ENCODE measurements around the gene TPX2.

TPX2 gene

GRCh38 chr20:31698803-31699718, 40.0 kb upstream of the TPX2 start (continued):
- no peak for TF ChIP-seq ZBTB6 (tag by site-specific recombination; IDR thresholded peaks at IDR 0.05)
- no peak for TF ChIP-seq ZNF488 (tag by site-specific recombination; IDR thresholded peaks at IDR 0.05)
- TF ChIP-seq ZNF629 (tag by site-specific recombination; IDR thresholded peaks at IDR 0.05) = peak; percentile 82
- TF ChIP-seq CTCF (tag by site-specific recombination; IDR thresholded peaks at IDR 0.05) = no peak
- no peak for TF ChIP-seq ZNF777 (tag by site-specific recombination; IDR thresholded peaks at IDR 0.05; ENCODE audit: borderline replicate concordance)
- no peak for TF ChIP-seq BCL6B (tag by site-specific recombination; IDR thresholded peaks at IDR 0.05)
- TF ChIP-seq PRDM2 (tag by site-specific recombination; IDR thresholded peaks at IDR 0.05; ENCODE audit: borderline replicate concordance) = no peak
- no peak; the same call in 1 of the 2 replicates for TF ChIP-seq PRDM1 (tag by site-specific recombination; IDR thresholded peaks at IDR 0.05)
- no peak for TF ChIP-seq AEBP2 (tag by site-specific recombination; IDR thresholded peaks at IDR 0.05; ENCODE audit: borderline replicate concordance)
- no peak for TF ChIP-seq GLIS2 (tag by site-specific recombination; IDR thresholded peaks at IDR 0.05)
- no peak for TF ChIP-seq ZNF707 (tag by site-specific recombination; IDR thresholded peaks at IDR 0.05)
- peak; percentile 45; the same call in 1 of the 2 replicates for TF ChIP-seq ZNF394 (tag by site-specific recombination; IDR thresholded peaks at IDR 0.05; ENCODE audit: borderline replicate concordance)
- TF ChIP-seq KLF1 (tag by site-specific recombination; IDR thresholded peaks at IDR 0.05) = no peak
- TF ChIP-seq ZNF692 (tag by site-specific recombination; IDR thresholded peaks at IDR 0.05) = 0 out of 2 replicates have a peak, but pooled peaks have one; percentile 46
- no peak for TF ChIP-seq ZNF274 (IDR thresholded peaks at IDR 0.05; ENCODE audit: low read length)
- no peak for TF ChIP-seq ZNF274 (tag by site-specific recombination; IDR thresholded peaks at IDR 0.05; ENCODE audit: borderline replicate concordance)
- TF ChIP-seq GLI2 (tag by site-specific recombination; IDR thresholded peaks at IDR 0.05; ENCODE audit: borderline replicate concordance, low read depth) = no peak
- TF ChIP-seq ZNF48 (tag by site-specific recombination; IDR thresholded peaks at IDR 0.05) = no peak
- TF ChIP-seq PRDM4 (tag by site-specific recombination; IDR thresholded peaks at IDR 0.05) = no peak
- TF ChIP-seq ZNF626 (tag by site-specific recombination; IDR thresholded peaks at IDR 0.05) = no peak
- TF ChIP-seq ZBTB48 (tag by site-specific recombination; IDR thresholded peaks at IDR 0.05) = no peak
